Measurements from ENCODE around the gene LGALS1.

Gene LGALS1

GRCh38 chr22:37681001-37681424, 5.6 kb downstream of the LGALS1 start:
- DNase-seq (ENCODE audit: insufficient read length, low spot score): no peak
- no peak for FAIRE-seq
- no peak for TF ChIP-seq CTCF (IDR thresholded peaks at IDR 0.05; ENCODE audit: insufficient read depth, missing control alignments)

GRCh38 chr22:37681556-37682049, 6.2 kb downstream of the LGALS1 start:
- no peak for DNase-seq (ENCODE audit: insufficient read length, low spot score)
- no peak for FAIRE-seq
- TF ChIP-seq CTCF (IDR thresholded peaks at IDR 0.05; ENCODE audit: insufficient read depth, missing control alignments): peak; percentile 67

- no peak for FAIRE-seq
- no peak for TF ChIP-seq CTCF (IDR thresholded peaks at IDR 0.05; ENCODE audit: insufficient read depth, missing control alignments)
- DNase-seq (ENCODE audit: insufficient read length, low spot score): no peak
Observed at GRCh38 chr22:37684803-37685615, 9.6 kb downstream of the LGALS1 start.

GRCh38 chr22:37686002-37686982, 10.9 kb downstream of the LGALS1 start, which contains the start of gene NOL12:
Gene NOL12 (plus strand): TSS chr22:37686343. CDS start chr22:37686393, 50 bp downstream.
- DNase-seq (ENCODE audit: insufficient read length, low spot score) (peak; percentile 53), FAIRE-seq (no peak)
- no peak for TF ChIP-seq CTCF (IDR thresholded peaks at IDR 0.05; ENCODE audit: insufficient read depth, missing control alignments)

- DNase-seq (ENCODE audit: insufficient read length, low spot score): no peak
- FAIRE-seq: no peak
- TF ChIP-seq CTCF (IDR thresholded peaks at IDR 0.05; ENCODE audit: insufficient read depth, missing control alignments): no peak
Observed at GRCh38 chr22:37690407-37690806, 15.0 kb downstream of the LGALS1 start.

- FAIRE-seq (no peak), DNase-seq (ENCODE audit: insufficient read length, low spot score) (no peak)
Observed at GRCh38 chr22:37690901-37691504, 15.6 kb downstream of the LGALS1 start.

More at GRCh38 chr22:37690901-37691504, 15.6 kb downstream of the LGALS1 start:
- no peak for TF ChIP-seq CTCF (IDR thresholded peaks at IDR 0.05; ENCODE audit: insufficient read depth, missing control alignments)

Measured in D721Med (cell line).